Fibroblast of skin of abdomen (primary cell): ENCODE results near the gene FMO1. TPM values are rescaled to one million over a fixed set of nuclear protein-coding genes. Genes with fewer than 3 reads are reported as not detected.
A peak's percentile ranks its signal among the peaks of the same experiment; 100 is the strongest.
"Not testable (repeated sequence)": the region's sequence is repeated elsewhere in the genome, so short reads cannot be mapped to it uniquely, and the experiment has no call there.

Experiments
- DNase-seq: peaks from one replicate; pipeline ENCODE4 v3.0.0-alpha.2; 2013
- polyA plus RNA-seq, 2 experiments: library from polyadenylated mRNA; unstranded; fragments of 120-200 nt; gene quantifications; one replicate each; pipeline ENCODE4 v1.2.1, GENCODE V29; 2013; ENCODE audit not compliant: insufficient read length in 2 of 2

The FMO1 gene
- 0.85 TPM for polyA plus RNA-seq (2013, experiment 1 of 2; ENCODE audit: insufficient read length)
- 0.50 TPM for polyA plus RNA-seq (2013, experiment 2 of 2; ENCODE audit: insufficient read length)

- no peak for DNase-seq
Observed at GRCh38 chr1:171248302-171248701, at the start of gene FMO1. Gene FMO1, plus strand, starts transcription at chr1:171248494. Its CDS starts 9,594 bp downstream, at chr1:171258088.

GRCh38 chr1:171204296-171204695 is 44.0 kb upstream of the FMO1 start:
- DNase-seq: no peak

GRCh38 chr1:171206204-171206977 is 41.9 kb upstream of the FMO1 start:
- DNase-seq: peak; percentile 33

- no peak for DNase-seq
Observed at GRCh38 chr1:171206978-171207355, 41.3 kb upstream of the FMO1 start.

- no peak for DNase-seq
Observed at GRCh38 chr1:171207377-171207776, 40.9 kb upstream of the FMO1 start.

GRCh38 chr1:171210355-171210754 is 37.9 kb upstream of the FMO1 start:
- DNase-seq: no peak

GRCh38 chr1:171212607-171213351 is 35.5 kb upstream of the FMO1 start:
- DNase-seq: no peak

- DNase-seq: no peak
Observed at GRCh38 chr1:171213559-171214454, 34.5 kb upstream of the FMO1 start.

- DNase-seq: no peak
Observed at GRCh38 chr1:171217658-171218443, 30.4 kb upstream of the FMO1 start.

- peak; percentile 12 for DNase-seq
Observed at GRCh38 chr1:171218661-171219060, 29.6 kb upstream of the FMO1 start.

- DNase-seq: peak; percentile 74
Observed at GRCh38 chr1:171219346-171220080, 28.8 kb upstream of the FMO1 start.

- DNase-seq: peak; percentile 96
Observed at GRCh38 chr1:171220081-171220420, 28.2 kb upstream of the FMO1 start.

GRCh38 chr1:171220581-171221054 is 27.7 kb upstream of the FMO1 start:
- DNase-seq: peak; percentile 66

GRCh38 chr1:171221665-171222591 is 26.4 kb upstream of the FMO1 start:
- DNase-seq: peak; percentile 28

- DNase-seq: peak; percentile 5
Observed at GRCh38 chr1:171222936-171223335, 25.4 kb upstream of the FMO1 start.

GRCh38 chr1:171224257-171224656 is 24.0 kb upstream of the FMO1 start:
- not testable (repeated sequence) for DNase-seq

GRCh38 chr1:171226747-171227370 is 21.4 kb upstream of the FMO1 start:
- peak; percentile 72 for DNase-seq

GRCh38 chr1:171231326-171231725 is 17.0 kb upstream of the FMO1 start:
- DNase-seq: no peak

GRCh38 chr1:171233183-171233582 is 15.1 kb upstream of the FMO1 start:
- no peak for DNase-seq
